NCI-H82 treated with DMSO at 0.1 percent for 48 hours (cell line): ENCODE data around the gene CMPK1.
"Not testable (repeated sequence)": the region's sequence is repeated elsewhere in the genome, so short reads cannot be mapped to it uniquely, and the experiment has no call there.

Experiments
- DNase-seq: peaks from one replicate; lab custom pipeline; 2025; ENCODE audit not compliant: unreplicated experiment; lab: John Stamatoyannopoulos, UW

Gene CMPK1

DNA sequence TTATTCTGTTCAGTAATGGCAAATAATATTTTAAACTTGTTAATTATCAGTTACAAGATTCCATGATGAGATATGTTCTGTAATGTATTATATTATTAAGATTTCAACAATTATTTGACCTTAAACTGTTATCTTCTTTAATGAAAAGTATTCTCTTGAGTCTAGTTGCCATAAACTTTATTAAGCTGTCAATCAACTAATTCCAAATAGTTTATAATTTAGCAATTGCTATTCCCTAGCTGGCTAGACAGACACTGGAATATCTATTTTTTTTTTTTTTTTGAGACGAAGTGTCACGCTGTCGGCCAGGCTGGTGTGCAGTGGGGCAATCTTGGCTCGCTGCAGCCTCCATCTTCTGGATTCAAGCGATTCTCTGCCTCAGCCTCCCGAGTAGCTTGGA lies 3.8 kb downstream of the CMPK1 start:
- no peak for DNase-seq

DNA sequence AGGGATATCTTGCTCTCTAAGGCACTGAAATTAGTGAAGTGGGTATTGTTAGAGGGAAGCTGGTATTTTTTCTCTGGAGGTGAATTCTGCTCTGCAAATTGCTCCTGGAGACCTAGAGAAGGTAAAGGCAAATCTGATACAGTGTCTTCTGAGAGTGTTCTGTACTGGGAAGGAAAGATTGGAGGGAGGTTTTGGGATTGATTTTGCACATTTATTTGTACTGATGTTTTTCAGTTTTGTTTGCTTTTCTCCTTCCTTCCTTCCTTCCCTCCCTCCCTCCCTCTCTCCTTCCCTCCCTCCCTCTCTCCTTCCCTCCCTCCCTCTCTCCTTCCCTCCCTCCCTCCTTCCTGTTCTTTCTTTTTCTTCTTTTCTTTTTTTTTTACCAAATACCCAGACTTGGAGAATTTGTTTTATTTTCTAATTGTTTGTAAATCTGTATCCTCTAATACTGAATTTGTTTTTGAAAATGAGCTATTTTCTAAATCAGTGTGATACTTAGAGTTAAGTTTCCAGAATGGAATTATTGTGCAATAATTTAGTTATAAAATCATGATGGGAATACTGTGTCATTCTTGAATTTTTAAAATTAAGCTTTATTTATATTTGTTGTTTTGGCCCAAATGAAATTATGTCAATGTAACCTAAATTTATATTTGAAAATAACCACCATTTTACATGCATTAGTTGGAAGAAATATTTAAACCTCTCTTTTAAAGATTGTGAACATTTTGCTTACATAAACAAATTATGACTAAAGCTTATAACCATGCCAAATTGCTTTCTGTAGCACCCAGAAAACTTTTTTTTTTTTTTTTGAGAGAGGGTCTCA lies 4.9 kb downstream of the CMPK1 start:
- no peak for DNase-seq

DNA sequence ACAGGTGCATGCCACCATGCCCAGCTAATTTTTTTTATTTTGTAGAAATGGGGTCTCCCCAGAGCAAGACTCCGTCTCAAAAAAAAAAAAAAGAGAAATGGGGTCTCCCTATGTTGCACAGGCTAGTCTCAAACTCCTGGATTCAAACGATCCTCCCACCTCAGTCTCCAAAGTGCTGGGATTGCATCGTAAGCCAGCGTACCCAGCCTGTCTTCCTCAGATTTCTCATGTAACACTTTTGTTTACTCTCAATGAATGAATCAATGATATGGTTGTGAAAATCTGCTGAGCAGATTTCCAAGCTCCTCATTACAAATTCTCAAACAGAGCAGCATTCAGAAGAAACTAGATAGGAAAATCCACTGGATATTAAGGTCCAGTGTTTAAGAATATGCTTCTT lies 6.6 kb downstream of the CMPK1 start:
- no peak for DNase-seq

DNA sequence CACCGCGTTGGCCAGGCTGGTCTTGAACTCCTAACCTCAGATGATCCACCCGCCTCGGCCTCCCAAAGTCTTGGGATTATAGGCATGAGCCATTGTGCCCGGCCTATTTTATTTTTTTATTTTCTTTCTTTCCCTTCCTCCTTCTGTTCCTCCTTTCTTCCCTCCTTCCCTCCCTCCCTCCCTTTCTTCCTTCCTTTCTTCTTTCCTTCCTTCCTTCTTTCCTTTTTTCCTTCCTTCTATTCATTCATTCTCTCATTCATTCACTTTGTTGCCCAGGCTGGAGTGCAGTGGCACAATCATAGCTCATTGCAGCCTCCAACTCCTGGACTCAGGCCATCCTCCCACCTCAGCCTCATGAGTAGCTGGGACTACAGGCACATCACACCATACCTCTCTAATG lies 13.4 kb downstream of the CMPK1 start:
- DNase-seq, result not testable (repeated sequence)

DNA sequence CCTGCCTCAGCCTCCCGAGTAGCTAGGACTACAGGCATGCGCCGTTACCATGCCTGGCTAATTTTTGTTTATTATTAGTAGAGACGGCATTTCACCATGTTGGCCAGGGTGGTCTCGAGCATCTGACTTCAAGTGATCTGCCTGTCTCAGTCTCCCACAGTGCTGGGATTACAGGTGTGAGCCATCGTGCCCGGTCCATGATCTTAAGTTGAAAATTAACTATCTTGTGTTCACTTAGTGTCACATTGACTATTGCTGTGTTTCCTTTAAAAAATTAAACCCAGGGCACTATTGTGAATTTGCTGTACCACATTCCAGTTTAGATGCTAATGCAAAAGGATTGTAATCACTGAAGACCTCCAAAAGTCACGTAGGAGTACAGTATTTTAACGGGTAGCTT lies 14.1 kb downstream of the CMPK1 start:
- no peak for DNase-seq

DNA sequence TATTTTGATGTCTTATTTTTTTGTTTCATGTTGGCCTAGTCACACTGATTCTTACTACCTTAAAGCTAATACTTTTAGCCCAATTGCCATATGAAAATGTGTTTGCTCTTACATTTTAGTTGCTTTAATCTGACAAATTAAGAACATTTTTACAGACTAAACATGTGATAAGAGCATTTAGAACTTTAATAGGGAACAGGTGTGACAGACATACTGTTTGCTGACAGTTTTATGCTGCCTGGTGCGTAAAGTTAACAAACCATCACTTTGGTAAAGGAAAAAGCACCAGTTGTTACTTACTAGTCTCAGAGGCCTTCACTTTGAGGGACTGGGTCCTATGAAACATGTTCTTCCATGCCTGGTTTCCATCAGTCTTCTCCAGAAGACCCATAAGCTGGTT lies 14.7 kb downstream of the CMPK1 start:
- DNase-seq, result no peak

DNA sequence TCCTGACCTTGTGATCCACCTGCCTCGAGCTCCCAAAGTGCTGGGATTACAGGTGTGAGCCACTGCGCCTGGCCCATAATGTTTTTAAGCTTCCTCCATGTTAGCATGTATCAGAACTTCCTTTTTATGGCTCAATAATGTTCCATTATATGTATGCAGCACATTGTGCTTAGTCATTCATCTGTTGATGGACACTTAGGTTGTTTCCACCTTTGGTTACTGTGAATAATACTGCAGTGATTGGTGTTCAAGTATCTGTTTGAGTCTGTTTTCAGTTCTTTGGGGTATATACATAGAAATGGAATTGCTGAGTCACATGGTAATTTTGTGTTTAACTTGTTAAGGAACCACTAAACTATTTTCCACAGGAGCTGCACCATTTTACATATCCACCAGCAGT lies 17.7 kb downstream of the CMPK1 start:
- DNase-seq, result no peak

DNA sequence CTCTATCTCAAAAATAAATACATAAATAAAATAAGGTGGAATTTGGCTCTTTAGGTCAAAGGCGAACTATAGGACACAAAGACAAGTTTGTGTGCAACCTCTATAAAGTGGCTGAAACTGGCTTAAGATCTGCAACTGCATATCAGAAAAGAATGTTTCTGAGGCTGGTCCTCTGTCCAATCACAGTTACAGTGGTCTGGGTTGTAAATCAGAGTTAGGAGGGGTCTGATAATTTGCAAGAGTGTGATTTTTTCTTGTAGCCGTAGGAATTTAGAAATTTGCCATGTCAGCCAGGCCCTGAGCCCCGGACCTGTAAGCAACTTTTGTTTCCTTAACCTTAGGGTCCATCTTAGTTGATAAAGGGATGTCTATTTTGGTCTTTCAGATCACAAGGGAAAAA lies 27.8 kb downstream of the CMPK1 start:
- no peak for DNase-seq

DNA sequence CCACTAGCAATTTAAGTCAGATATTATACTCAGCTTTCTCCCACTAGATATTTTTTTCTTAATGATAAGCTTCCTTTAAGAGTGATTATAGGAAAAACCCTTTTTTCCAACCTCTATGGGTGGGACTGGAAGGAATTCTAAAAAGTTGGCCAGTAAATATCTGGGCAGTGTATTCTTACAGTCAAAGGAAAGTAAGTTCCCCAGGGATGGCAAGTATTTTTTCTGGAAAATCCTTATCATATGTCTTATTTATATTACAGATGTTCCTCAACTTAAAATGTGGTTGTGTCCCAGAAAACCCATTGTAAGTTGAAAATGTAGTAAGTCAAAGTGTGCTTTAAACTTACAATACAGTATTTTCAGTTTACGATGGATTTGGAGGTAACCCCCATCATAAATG lies 29.2 kb downstream of the CMPK1 start:
- no peak for DNase-seq

DNA sequence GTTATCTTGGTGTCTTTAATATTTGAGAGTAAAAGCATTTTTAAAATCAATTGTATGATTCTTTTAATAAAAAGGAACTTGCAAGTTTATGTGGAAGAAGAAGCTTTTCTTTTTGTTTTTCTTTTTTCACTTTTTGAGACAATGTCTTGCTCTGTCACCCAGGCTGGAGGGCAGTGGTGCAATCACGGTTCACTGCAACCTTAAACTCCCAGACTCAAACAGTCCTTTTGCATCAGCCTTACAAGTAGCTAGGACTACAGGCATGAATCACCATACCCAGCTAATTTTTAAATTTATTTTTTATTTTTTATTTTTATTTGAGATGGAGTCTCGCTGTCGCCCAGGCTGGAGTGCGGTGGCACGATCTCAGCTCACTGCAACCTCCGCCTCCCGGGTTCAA lies 34.1 kb downstream of the CMPK1 start:
- DNase-seq, result no peak

DNA sequence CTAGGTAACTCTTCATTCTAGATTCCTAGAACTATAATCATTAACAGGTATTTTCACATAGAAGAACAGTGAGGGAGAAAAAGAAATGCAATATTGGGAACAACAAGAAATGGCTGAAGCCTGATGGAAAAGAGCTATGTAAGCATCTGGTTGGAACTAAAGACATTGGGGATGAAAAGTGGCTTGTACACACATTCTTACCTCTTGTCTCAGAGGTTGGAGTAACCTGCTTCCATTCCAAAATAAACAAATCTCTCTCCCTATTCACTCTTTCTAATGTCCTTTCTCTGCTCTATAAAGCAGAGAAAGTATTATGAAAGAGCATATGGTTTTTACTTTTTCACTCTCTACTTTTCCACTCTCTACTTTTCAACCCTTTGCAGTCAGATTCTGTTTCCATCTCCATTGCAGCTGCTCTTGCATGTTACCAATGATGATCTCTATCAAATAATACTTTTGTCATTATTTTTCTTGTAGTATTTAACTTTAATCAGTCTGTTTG lies 37.5 kb downstream of the CMPK1 start:
- DNase-seq, result no peak

DNA sequence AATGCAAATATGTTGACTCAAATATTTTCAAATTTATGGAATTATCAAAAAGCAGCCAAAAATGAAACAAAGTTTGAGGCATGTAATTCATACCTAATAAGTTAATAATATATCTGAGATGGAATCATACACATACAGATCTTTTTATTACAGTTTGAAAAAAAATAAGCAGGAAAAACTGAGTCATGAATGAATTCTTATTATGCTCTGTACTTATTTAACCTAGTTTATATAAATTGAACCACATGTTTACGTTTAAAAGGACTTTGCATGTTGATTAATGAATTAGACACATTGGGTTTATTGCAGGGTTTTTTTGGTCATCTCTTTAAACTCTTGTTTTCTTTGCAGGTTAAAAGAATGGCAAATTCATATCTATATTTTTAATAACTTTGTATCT lies 40.9 kb downstream of the CMPK1 start:
- no peak for DNase-seq

DNA sequence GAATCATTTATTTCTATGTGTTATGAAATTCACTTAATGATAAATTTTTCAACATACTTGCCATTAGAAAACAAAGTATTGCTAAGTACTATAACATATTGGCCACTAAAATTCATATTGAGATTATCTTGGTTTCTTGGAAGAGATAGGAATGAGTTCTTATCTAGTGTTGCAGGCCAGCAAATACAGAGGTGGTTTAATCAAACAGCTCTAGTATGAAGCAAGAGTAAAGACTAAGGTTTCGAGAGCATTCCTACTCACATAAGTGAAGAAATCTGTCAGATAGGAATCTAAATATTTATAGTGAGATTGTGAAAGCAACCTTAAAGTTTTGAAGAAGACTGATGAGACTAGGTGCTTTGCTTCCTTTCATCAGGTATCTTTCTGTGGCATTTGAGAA lies 44.6 kb downstream of the CMPK1 start:
- DNase-seq, result no peak

DNA sequence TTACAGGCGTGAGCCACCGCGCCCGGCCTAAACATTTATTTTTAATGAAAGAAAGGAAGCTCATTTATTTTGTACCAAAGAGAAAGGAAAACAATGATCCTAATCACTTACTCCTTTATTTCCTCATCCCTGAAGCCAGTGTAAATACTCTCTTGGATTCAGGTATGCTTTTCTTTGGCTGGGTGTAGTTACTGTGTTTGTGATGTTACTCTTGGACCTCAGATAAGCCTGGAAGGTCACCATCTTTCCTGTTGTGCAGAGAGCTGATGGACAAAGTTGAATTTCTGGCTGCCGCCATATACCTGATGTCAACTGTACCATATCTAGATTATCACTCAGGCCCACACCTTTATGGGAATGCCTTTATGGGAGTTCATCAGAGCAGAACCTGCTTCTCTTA lies 47.1 kb downstream of the CMPK1 start:
- no peak for DNase-seq

DNA sequence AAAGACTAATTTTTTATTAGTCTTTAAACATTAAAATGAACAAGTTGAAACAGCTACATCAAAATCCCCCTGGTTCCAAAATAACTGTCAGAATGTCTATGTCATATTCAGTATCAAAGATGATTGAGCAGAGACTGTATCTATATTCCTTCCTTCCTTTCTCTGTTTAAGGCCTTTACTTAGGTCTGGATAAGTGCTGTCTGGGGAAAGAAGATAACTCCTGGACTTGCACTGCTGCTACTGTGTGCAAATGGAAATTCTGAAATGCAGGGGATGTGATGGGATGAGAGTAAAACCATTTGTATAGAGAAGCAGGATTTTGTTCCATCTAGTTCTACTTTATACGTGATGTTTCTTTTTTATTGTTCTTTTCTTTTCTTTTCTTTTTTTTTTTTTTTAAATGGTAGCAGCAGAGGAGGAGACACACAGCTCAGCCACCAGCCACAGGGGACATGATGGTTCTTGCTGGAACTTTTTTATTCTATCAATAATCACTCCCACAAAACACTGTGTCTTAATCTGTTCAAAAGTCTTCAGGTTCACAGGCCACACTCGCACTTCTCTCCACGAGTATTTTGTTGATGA lies 48.9 kb downstream of the CMPK1 start:
- no peak for DNase-seq

DNA sequence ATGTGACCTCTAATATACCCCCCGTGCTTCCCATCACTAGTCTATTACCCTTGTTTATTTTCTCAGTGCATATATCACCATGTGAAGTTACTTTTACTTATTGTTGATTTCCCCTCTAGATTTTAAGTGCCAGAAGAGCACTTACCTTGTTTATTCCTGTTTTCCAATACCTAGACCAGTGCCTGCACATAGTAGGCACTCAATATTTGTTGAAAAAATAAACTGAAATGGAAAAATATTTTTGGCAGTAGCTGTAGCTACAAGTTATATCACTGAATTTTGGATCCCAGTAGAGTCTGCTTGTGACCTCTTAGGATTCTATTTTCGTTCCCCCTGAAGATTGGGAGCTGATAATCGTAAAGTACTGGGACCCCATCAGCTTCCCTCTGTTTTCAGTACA lies 50.5 kb downstream of the CMPK1 start:
- no peak for DNase-seq

DNA sequence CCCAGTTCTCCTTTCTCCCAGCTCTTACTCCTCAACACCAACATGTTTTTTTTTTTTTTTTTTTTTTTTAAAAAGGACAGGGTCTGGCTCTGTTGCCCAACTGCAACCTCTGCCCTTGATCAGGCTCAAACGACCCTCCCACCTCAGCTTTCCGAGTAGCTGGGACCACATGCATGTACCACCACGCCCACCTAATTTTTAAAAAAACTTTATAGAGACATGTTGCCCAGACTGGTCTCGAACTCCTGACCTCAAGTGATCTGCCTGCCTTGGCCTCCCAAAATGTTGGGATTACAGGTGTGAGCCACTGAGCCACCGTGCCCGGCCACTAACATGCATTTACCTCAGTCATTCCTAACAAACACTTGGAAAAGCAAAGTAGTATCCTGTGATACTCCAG lies 51.4 kb downstream of the CMPK1 start:
- DNase-seq, result no peak

DNA sequence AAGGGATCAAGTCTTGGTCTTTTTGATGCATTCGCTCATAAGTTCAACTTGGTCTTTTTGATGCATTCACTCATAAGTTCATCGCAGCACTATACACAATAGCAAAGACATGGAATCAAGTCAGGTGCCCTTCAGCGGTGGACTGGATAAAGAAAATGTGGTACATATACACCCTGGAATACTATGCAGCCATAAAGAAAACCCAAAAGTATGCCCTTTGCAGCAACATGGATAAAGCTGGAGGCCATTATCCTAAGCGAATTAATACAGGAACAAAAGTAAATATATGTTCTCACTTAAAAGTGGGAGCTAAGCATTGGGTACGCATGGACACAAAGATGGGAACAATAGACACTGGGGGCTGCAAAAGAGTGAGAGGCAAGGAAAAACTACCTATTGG lies 52.7 kb downstream of the CMPK1 start:
- DNase-seq, result no peak

DNA sequence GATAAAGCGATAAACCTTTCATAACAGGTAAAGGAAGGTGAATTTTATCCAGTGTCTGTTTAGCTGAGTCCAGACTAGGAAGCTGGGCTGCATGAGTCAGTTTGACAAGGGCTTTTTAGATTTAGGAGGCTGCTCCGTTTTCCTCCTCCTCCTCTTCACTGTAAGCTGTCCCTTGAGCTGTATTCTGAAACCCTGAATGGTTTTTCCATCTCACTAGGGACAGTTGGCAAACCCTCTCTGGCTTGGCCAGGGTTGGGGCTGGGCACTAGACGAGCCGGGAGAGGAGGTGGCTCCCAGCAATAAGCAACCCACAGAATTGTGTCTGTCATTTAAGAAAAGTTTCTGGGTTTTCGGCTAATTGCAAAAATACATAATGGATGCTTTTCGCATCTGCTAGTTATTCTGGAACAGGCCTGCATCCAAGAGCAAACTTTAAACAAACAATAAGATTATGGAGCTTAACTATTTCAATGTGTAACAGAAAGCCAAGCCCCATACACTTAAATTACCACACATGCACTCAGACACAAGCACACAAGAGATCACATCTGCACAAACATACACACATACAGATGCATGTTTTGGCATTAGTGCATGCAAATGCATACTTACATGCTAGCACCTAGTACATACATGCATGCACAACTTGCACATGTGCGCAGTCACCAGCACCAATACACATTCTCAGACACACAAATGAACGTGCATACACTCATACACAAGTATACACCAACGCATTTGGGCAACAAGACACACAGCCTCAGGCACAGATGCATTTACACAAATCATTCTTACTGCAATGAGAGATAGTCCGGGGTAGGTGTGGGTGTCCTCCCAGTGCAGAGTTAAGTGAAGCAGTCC lies 54.7 kb downstream of the CMPK1 start:
- no peak for DNase-seq

DNA sequence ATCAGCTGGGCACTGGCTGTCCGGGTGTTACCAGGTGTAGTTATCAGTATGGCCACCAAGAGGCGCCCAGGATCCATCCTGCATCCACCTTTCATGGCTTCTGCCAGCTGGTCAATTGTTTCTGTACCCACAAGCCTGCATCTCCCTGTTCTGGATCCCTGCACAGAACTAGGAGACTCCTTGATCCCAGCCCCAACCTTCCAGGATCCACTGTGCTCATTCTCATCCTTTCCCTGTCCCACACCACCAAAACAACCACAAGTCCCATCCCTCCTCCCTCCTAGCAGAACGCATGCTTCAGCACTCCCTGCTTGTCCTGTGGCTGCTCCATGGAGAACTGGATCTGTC lies 55.3 kb downstream of the CMPK1 start:
- no peak for DNase-seq

DNA sequence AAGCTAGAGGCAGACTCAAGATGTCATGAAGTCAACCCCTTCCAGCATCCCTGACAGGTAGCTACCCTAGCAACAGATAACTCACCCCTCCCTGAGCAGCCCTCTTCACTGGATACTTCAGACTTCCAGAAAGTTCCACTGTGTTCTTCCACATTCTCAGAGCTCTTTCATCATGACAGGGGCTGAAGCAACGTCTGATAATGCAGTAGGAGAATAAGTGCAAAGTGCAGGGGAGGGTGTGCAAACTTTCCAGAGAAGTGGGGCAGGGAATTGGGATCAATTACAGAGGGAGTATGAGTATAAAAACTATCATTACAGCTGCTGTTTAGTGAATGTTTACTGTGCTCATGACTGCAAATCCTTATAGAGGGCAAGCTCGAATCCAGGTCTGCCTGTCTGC lies 56.1 kb downstream of the CMPK1 start:
- DNase-seq, result no peak

DNA sequence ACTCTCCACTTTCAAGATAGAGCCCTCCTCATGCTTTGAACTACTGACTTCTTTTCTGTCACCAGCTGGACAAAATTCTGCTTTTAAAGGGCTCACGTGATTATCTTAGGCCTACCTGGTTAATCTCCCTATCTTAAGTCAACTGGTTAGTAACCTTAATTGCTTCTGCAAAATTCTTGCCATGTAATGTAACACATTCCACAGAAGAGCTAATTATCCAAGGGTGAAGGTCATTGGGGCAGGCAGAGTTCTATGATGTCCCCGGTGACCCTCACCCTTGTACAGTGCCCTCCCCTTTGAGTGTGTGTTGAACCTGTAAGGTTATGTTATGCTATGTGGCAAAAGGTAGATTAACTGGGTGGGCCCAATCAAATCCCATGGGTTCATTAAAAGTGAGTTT lies 57.3 kb downstream of the CMPK1 start:
- DNase-seq, result no peak
